ENCODE results near the gene DAPK2. TPM values are rescaled to one million over a fixed set of nuclear protein-coding genes. Genes with fewer than 3 reads are reported as not detected.

Gene DAPK2
- total RNA-seq, 1 donor from 2014 or later = 2.6 TPM

GRCh38 chr15:63931556-63931955 is 114.7 kb downstream of the DAPK2 start:
- no peaks in the 10 kb centered on the region for H3K36me3 Mint-ChIP-seq
- no peaks in the 10 kb centered on the region for H3K27me3 Mint-ChIP-seq (ENCODE audit: low read depth)
- no peak overlapping the region for H3K27ac Mint-ChIP-seq
- TF ChIP-seq CTCF (IDR thresholded peaks at IDR 0.05; ENCODE audit: unreplicated experiment) = no peak
- no peak for DNase-seq (ENCODE audit: low spot score in 2 of 2, unreplicated experiment in 2 of 2)
- no peak overlapping the region for H3K4me3 Mint-ChIP-seq
- no peaks in the 10 kb centered on the region for H3K9me3 Mint-ChIP-seq
- H3K4me1 Mint-ChIP-seq = no peaks in the 10 kb centered on the region

- Mint-ChIP-seq H3K4me3 (no peak overlapping the region), H3K36me3 (no peaks in the 10 kb centered on the region), H3K4me1 (no peaks in the 10 kb centered on the region), H3K9me3 (no peaks in the 10 kb centered on the region), H3K27me3 (ENCODE audit: low read depth) (no peaks in the 10 kb centered on the region), H3K27ac (no peak overlapping the region)
- TF ChIP-seq CTCF (IDR thresholded peaks at IDR 0.05; ENCODE audit: unreplicated experiment) = no peak
- no peak for DNase-seq (ENCODE audit: low spot score in 2 of 2, unreplicated experiment in 2 of 2)
Observed at GRCh38 chr15:63930034-63930433, 116.3 kb downstream of the DAPK2 start.

GRCh38 chr15:63928185-63928842 is 118.0 kb downstream of the DAPK2 start:
- no peak for TF ChIP-seq CTCF (IDR thresholded peaks at IDR 0.05; ENCODE audit: unreplicated experiment)
- H3K36me3 Mint-ChIP-seq = no peaks in the 10 kb centered on the region
- no peak overlapping the region for H3K27ac Mint-ChIP-seq
- no peak overlapping the region for H3K4me3 Mint-ChIP-seq
- no peak for DNase-seq (ENCODE audit: low spot score in 2 of 2, unreplicated experiment in 2 of 2)
- H3K27me3 Mint-ChIP-seq (ENCODE audit: low read depth) = no peaks in the 10 kb centered on the region
- no peaks in the 10 kb centered on the region for H3K4me1 Mint-ChIP-seq
- no peaks in the 10 kb centered on the region for H3K9me3 Mint-ChIP-seq

DNA sequence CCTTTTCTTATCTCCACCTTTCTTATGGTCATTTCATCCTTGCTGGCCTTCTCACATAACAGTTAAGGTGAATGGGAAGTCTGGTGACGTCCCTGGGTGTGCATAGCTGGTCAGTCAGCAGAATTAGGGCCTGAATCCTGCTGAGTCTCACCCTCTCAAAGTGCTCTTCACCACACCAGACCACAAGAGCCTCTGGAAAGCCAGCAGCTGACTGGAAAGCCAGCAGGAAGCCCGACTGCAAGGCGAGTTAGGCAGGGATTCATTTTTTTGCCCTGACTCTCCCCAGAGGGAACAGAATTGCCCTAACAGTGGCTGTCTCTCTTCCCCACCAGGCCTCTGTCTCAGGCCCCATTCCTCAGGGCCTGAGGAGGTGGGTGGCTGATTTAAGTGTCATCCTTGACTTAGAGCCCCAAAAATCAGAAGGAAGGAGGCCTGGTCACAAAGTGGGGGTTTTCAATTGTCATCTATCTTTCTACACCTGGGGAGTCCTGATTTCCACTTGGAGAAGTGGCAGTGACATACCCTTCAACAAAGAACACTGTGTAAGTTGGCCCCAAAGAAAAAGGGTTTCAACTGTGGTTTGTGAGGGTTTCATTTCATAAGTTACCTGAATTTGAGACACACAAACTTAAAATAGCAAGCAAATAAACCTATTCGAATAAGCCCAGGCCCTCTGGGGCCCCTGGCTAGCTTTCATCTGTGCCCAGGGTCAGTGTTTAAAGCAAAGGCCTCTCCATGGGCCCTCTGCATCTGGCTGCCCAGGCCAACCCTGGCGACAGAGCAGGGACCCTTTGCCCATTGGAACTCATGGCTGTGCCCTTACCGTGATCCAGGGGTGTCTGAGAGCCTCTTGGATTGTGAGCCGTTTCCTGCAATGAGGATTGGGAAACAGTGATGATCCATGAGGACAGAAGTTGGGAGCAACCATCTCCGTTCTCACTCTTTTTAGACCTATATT is 122.0 kb downstream of the DAPK2 start:
- H3K36me3 Mint-ChIP-seq = no peaks in the 10 kb centered on the region
- TF ChIP-seq CTCF (IDR thresholded peaks at IDR 0.05; ENCODE audit: unreplicated experiment) = no peak
- no peak overlapping the region for H3K4me3 Mint-ChIP-seq
- DNase-seq (ENCODE audit: low spot score in 2 of 2, unreplicated experiment in 2 of 2) = no peak
- no peaks in the 10 kb centered on the region for H3K27me3 Mint-ChIP-seq (ENCODE audit: low read depth)
- no peak overlapping the region for H3K27ac Mint-ChIP-seq
- no peaks in the 10 kb centered on the region for H3K9me3 Mint-ChIP-seq
- H3K4me1 Mint-ChIP-seq = no peaks in the 10 kb centered on the region

- no peak for TF ChIP-seq CTCF (IDR thresholded peaks at IDR 0.05; ENCODE audit: unreplicated experiment)
- Mint-ChIP-seq H3K4me1 (no peaks in the 10 kb centered on the region), H3K9me3 (no peaks in the 10 kb centered on the region), H3K27me3 (ENCODE audit: low read depth) (no peaks in the 10 kb centered on the region), H3K4me3 (no peak overlapping the region), H3K27ac (no peak overlapping the region), H3K36me3 (no peaks in the 10 kb centered on the region)
- no peak for DNase-seq (ENCODE audit: low spot score in 2 of 2, unreplicated experiment in 2 of 2)
Observed at GRCh38 chr15:63922916-63923315, 123.4 kb downstream of the DAPK2 start.
